Stimulated activated CD8-positive, alpha-beta memory T cell treated with anti-CD3 and anti-CD28 coated beads, Interleukin-4, amount 100 ng/mL, for 4 hours (primary cell): ENCODE measurements around the gene GATB.

Experiments used
- DNase-seq, 2 donors: peaks; one replicate each; pipeline ENCODE4 v3.0.0-alpha.2; 2020; ENCODE audit warnings: low read depth in 2 of 2, low spot score in 1 of 2

GATB gene

GRCh38 chr4:151675411-151675971, 85.3 kb downstream of the GATB start:
- no peak for DNase-seq

- DNase-seq: no peak
Measured at GRCh38 chr4:151674804-151675391, 85.9 kb downstream of the GATB start.

- no peak for DNase-seq
Measured at GRCh38 chr4:151673908-151674520, 86.8 kb downstream of the GATB start.

- DNase-seq: no peak
Measured at GRCh38 chr4:151672996-151673395, 87.8 kb downstream of the GATB start.

GRCh38 chr4:151671541-151672059, 89.2 kb downstream of the GATB start:
- DNase-seq: no peak

GRCh38 chr4:151670843-151671242, 90.0 kb downstream of the GATB start:
- DNase-seq: no peak

GRCh38 chr4:151669990-151670389, 90.8 kb downstream of the GATB start:
- no peak for DNase-seq

GRCh38 chr4:151668689-151669402, 92.0 kb downstream of the GATB start:
- no peak for DNase-seq

- no peak for DNase-seq
Measured at GRCh38 chr4:151667666-151668065, 93.1 kb downstream of the GATB start.

- DNase-seq: no peak
Measured at GRCh38 chr4:151667048-151667447, 93.8 kb downstream of the GATB start.

- no peak for DNase-seq
Measured at GRCh38 chr4:151666501-151666900, 94.3 kb downstream of the GATB start.

- no peak for DNase-seq
Measured at GRCh38 chr4:151665785-151666127, 95.1 kb downstream of the GATB start.

- DNase-seq: no peak
Measured at GRCh38 chr4:151665022-151665784, 95.6 kb downstream of the GATB start.

GRCh38 chr4:151664289-151664688, 96.5 kb downstream of the GATB start:
- no peak for DNase-seq

GRCh38 chr4:151663109-151663508, 97.7 kb downstream of the GATB start:
- no peak for DNase-seq

- DNase-seq: no peak
Measured at GRCh38 chr4:151661873-151662272, 98.9 kb downstream of the GATB start.

GRCh38 chr4:151660676-151661075, 100.1 kb downstream of the GATB start:
- DNase-seq: no peak

- no peak for DNase-seq
Measured at GRCh38 chr4:151659601-151660364, 101.0 kb downstream of the GATB start.

- DNase-seq: no peak
Measured at GRCh38 chr4:151658959-151659600, 101.7 kb downstream of the GATB start.

GRCh38 chr4:151657896-151658295, 102.9 kb downstream of the GATB start:
- no peak for DNase-seq
